ENCODE results near the gene MYO10. TPM values are rescaled to one million over a fixed set of nuclear protein-coding genes. Genes with fewer than 3 reads are reported as not detected.
A peak's percentile ranks its signal among the peaks of the same experiment; 100 is the strongest.
"Not testable (repeated sequence)": the region's sequence is repeated elsewhere in the genome, so short reads cannot be mapped to it uniquely, and the experiment has no call there.

Gene MYO10
- total RNA-seq, 4 donors from 2014 or later = 21.0 to 29.8 (median 27.3) TPM

DNA sequence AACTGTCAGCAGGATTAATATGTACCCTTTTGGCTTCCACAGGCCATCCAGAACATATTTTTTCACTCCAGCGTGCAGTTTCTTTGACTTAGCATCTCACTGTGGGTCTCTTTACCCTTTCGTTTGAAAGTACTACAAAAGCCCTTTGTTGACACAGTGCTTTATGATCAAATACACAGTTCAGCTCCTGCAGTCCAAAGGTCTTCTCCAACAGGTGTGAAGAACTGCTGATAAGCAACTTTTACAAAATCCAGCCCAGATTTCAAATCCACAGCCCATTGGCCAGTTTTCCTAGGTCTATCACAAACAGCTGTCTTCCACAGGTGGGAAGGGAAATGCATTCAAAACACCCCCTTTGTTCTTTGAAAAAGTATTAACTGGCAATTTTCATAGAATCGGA, 54.8 kb downstream of the MYO10 start:
- DNase-seq = no peak
- WGBS, 2 donors = 52 to 63% methylated on average over 3 of the region's 3 CpGs
- no peak overlapping the region for H3K27ac ChIP-seq
- H3K36me3 ChIP-seq = peaks cover 0 to 10% (median 0%) of the 10 kb centered on the region in 3 donors
- H3K27me3 ChIP-seq = no peaks in the 10 kb centered on the region
- H3K9me3 ChIP-seq = no peaks in the 10 kb centered on the region
- intact Hi-C loops (cut with DNase I) = no loop called here
- H3K4me3 ChIP-seq = no peak overlapping the region
- TF ChIP-seq POLR2A (IDR thresholded peaks at IDR 0.05) = no peak
- TF ChIP-seq, protein P1, sequence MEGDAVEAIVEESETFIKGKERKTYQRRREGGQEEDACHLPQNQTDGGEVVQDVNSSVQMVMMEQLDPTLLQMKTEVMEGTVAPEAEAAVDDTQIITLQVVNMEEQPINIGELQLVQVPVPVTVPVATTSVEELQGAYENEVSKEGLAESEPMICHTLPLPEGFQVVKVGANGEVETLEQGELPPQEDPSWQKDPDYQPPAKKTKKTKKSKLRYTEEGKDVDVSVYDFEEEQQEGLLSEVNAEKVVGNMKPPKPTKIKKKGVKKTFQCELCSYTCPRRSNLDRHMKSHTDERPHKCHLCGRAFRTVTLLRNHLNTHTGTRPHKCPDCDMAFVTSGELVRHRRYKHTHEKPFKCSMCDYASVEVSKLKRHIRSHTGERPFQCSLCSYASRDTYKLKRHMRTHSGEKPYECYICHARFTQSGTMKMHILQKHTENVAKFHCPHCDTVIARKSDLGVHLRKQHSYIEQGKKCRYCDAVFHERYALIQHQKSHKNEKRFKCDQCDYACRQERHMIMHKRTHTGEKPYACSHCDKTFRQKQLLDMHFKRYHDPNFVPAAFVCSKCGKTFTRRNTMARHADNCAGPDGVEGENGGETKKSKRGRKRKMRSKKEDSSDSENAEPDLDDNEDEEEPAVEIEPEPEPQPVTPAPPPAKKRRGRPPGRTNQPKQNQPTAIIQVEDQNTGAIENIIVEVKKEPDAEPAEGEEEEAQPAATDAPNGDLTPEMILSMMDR (IDR thresholded peaks at IDR 0.05) = no peak
- H3K4me1 ChIP-seq = peaks cover 0 to 45% (median 16%) of the 10 kb centered on the region in 3 donors

DNA sequence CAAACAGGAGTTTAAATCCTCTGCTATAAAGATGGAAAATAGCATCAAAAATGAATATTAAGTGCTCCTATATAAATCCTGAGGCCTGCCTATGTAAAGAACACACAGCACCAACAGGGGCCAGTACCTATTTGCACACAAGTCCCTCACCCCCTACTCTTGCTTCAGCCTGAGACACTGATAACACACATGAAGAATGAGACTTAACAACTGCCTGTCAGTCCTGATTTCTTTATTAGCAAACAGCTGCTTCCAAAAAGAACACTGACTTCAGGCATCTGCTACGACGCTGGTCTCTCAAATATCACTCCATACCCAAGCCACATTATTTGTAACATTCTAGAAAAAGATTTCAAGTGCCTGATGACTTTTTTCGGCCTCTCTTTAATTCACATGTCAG, 55.5 kb downstream of the MYO10 start:
- Histone ChIP-seq H3K4me3 (no peak overlapping the region), H3K36me3 (peaks cover 0 to 16% (median 0%) of the 10 kb centered on the region in 3 donors), H3K9me3 (no peaks in the 10 kb centered on the region), H3K4me1 (peaks cover 0 to 41% (median 16%) of the 10 kb centered on the region in 3 donors), H3K27me3 (no peaks in the 10 kb centered on the region), H3K27ac (no peak overlapping the region)
- intact Hi-C loops (cut with DNase I) = no loop called here
- TF ChIP-seq, protein P1 (IDR thresholded peaks at IDR 0.05) = no peak
- TF ChIP-seq POLR2A (IDR thresholded peaks at IDR 0.05) = no peak
- no peak for DNase-seq
- 54 to 65% methylated on average over 3 of the region's 3 CpGs for WGBS, 2 donors

DNA sequence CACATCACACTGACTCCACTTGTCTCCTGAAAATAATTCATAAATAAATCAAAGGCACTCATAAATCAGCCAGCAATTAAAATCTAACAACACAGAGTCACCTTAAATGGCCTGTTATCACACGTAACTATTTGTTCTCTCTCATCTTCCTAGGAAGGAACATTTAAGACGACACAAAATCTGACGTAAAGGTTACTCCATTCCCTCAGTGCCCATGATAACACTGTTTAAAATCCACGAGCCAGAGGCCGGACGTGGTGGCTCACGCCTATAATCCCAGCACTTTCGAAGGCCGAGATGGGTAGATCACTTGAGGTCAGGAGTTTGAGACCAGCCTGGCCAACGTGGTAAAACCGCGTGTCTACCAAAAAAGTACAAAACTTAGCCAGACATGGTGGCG, 56.4 kb downstream of the MYO10 start:
- no peaks in the 10 kb centered on the region for H3K9me3 ChIP-seq
- TF ChIP-seq, protein P1 (IDR thresholded peaks at IDR 0.05) = no peak
- peak overlapping the region in 1 of 4 donors; percentile 5 for H3K27ac ChIP-seq
- H3K4me1 ChIP-seq = peaks cover 0 to 32% (median 11%) of the 10 kb centered on the region in 3 donors
- no peaks in the 10 kb centered on the region for H3K27me3 ChIP-seq
- DNase-seq = no peak
- intact Hi-C loops (cut with DNase I) = no loop called here
- H3K4me3 ChIP-seq = no peak overlapping the region
- H3K36me3 ChIP-seq = peaks cover 0 to 25% (median 0%) of the 10 kb centered on the region in 3 donors
- WGBS, 2 donors = 86 to 92% methylated on average over 13 of the region's 13 CpGs

DNA sequence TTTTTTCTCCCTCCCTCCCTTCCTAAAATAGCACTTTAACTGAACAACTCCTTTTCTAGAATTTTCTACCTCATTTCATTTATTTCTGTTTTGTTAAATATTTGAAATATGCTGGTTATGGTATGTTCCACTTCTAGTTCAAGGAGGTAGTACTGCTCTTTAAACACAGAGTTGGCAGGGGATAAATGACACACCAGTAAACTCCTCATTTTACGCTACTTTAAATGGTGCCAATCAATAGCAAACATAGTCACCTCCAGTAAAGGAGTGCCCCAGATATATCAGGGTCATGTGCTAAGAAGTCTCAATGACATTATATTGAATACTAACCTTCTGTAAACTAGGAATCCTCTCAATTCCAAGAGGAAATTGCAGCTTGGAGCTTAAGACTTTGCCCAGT, 56.9 kb downstream of the MYO10 start:
- Histone ChIP-seq H3K4me1 (peaks cover 0 to 28% (median 9%) of the 10 kb centered on the region in 3 donors), H3K27ac (no peak overlapping the region), H3K36me3 (peaks cover 0 to 29% (median 0%) of the 10 kb centered on the region in 3 donors), H3K9me3 (no peaks in the 10 kb centered on the region), H3K27me3 (no peaks in the 10 kb centered on the region), H3K4me3 (no peak overlapping the region)
- 95 to 100% methylated on average over 1 of the region's 1 CpG for WGBS, 2 donors
- DNase-seq = no peak
- intact Hi-C loops (cut with DNase I) = no loop called here
- TF ChIP-seq, protein P1 (IDR thresholded peaks at IDR 0.05) = no peak
- no peak for TF ChIP-seq POLR2A (IDR thresholded peaks at IDR 0.05)

DNA sequence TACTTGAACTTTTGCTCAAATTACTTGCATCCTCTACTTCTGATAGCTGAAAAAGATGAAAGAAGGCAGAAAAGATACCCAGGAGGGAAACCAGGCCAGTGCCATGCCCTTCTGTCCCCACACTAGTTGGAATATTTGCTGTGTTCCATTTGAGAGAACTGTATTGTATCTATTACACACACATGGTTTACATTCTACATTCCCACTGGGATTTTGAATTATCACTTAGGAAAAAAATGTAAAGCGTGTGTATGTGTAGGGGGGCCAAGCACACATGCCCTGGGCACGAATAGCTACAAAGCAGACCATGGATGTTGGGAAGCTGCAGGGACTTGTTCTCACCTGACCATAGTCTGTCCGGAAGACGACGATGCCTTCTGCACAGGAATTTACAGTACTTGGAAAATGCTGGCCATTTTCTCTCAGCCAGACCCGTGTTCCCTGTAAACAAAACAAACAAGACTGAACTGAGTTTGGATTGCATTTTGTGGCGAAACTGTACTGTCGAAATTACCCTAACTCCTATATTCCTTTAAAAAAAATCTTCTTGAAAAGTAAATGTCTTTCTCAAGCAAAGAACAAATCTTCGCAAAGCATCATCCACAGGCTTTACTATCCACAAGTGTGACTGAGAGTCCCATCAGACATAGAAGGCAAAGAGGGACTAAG, 58.7 kb downstream of the MYO10 start:
- intact Hi-C loops (cut with DNase I) = no loop called here
- TF ChIP-seq POLR2A (IDR thresholded peaks at IDR 0.05) = no peak
- TF ChIP-seq, protein P1 (IDR thresholded peaks at IDR 0.05) = no peak
- Histone ChIP-seq H3K4me1 (peaks cover 0 to 20% (median 5%) of the 10 kb centered on the region in 3 donors), H3K4me3 (no peak overlapping the region), H3K36me3 (peaks cover 0 to 42% (median 0%) of the 10 kb centered on the region in 3 donors), H3K27me3 (no peaks in the 10 kb centered on the region), H3K27ac (no peak overlapping the region), H3K9me3 (no peaks in the 10 kb centered on the region)
- no peak for DNase-seq
- 58 to 69% methylated on average over 9 of the region's 9 CpGs for WGBS, 2 donors

DNA sequence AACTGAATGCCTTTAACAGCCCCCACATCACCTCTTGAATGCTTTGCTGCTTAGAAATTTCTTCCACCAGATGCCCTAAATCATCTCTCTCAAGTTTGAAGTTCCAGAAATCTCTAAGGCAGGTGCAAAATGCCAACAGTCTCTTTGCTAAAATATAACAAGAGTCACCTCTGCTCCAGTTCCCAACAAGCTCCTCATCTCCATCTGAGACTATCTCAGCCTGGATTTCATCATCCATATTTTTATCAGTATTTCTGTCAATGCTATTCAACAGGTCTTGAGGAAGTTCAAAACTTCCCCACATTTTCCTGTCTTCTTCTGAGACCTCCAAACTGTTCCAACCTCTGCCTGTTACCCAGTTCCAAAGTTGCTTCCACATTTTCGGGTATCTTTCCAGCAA, 61.7 kb downstream of the MYO10 start:
- DNase-seq; intact Hi-C loops (cut with DNase I); H3K27ac ChIP-seq: not testable (repeated sequence)

More for the DNA sequence above, 61.7 kb downstream of the MYO10 start:
- not testable (repeated sequence) for H3K4me3 ChIP-seq, H3K27me3 ChIP-seq, H3K9me3 ChIP-seq
- Histone ChIP-seq H3K4me1 (peaks cover 0 to 20% (median 12%) of the 10 kb centered on the region in 3 donors), H3K36me3 (peaks cover 0 to 42% (median 0%) of the 10 kb centered on the region in 3 donors)
- WGBS, 2 donors = 83 to 93% methylated on average over 1 of the region's 1 CpG
